MM.1S (cell line): ENCODE measurements around the gene BLM.

ENCODE experiments used
- DNase-seq: peaks from one replicate; pipeline ENCODE4 v3.0.0-alpha.2; 2015
- H2AFZ ChIP-seq: fragments of 300-600 bp; sonication (generic); 2 replicates; pipeline ENCODE4 v1.6.0; 2016; ENCODE audit warnings: antibody characterized with exemption, low read length
- H3F3A ChIP-seq: fragments of 300-600 bp; sonication (generic); 2 replicates; pipeline ENCODE4 v1.6.1; 2016; ENCODE audit warnings: mild to moderate bottlenecking, antibody characterized with exemption, low read length, moderate library complexity, mixed read lengths; ENCODE audit not compliant: insufficient read depth
- H3K27ac ChIP-seq: fragments of 300-600 bp; sonication (generic); 2 replicates; pipeline ENCODE4 v1.5.1; 2016; ENCODE audit warnings: mild to moderate bottlenecking, low read length
- H3K27me3 ChIP-seq: fragments of 300-600 bp; sonication (generic); replicated peaks from 2 replicates; pipeline ENCODE4 v1.6.0; 2016; ENCODE audit warnings: low read length; ENCODE audit not compliant: insufficient read depth
- H3K36me3 ChIP-seq: fragments of 300-600 bp; sonication (generic); replicated peaks from 2 replicates; pipeline ENCODE4 v1.6.1; 2016; ENCODE audit warnings: mild to moderate bottlenecking, low read length, mixed read lengths; ENCODE audit not compliant: insufficient read depth
- H3K4me1 ChIP-seq: fragments of 300-600 bp; sonication (generic); 2 replicates; pipeline ENCODE4 v1.6.1; 2016; ENCODE audit warnings: low read length, mixed read lengths
- H3K4me2 ChIP-seq: fragments of 300-600 bp; sonication (generic); 2 replicates; pipeline ENCODE4 v1.6.0; 2016; ENCODE audit warnings: low read depth, low read length
- H3K4me3 ChIP-seq: fragments of 300-600 bp; sonication (generic); 2 replicates; pipeline ENCODE4 v1.5.1; 2016; ENCODE audit warnings: low read length, mixed read lengths
- H3K79me2 ChIP-seq: fragments of 300-600 bp; sonication (generic); 2 replicates; pipeline ENCODE4 v1.6.1; 2016; ENCODE audit warnings: mixed run types, low read length, mixed read lengths
- H3K9ac ChIP-seq: fragments of 300-600 bp; sonication (generic); 2 replicates; pipeline ENCODE4 v1.6.1; 2016; ENCODE audit warnings: low read length, mixed read lengths
- H3K9me2 ChIP-seq: fragments of 300-600 bp; sonication (generic); replicated peaks from 2 replicates; pipeline ENCODE4 v1.6.1; 2016; ENCODE audit warnings: mild to moderate bottlenecking, low read length, mixed read lengths; ENCODE audit not compliant: insufficient read depth
- H3K9me3 ChIP-seq: fragments of 300-600 bp; sonication (generic); replicated peaks from 2 replicates; pipeline ENCODE4 v1.6.1; 2016; ENCODE audit warnings: mild to moderate bottlenecking, low read length, mixed read lengths; ENCODE audit not compliant: insufficient read depth
- H4K20me1 ChIP-seq: fragments of 300-600 bp; sonication (generic); 2 replicates; pipeline ENCODE4 v1.6.1; 2016; ENCODE audit warnings: mild to moderate bottlenecking, low read length, moderate library complexity, mixed read lengths; ENCODE audit not compliant: insufficient read depth
- EZH2 ChIP-seq: fragments of 300-600 bp; sonication (generic); optimal IDR thresholded peaks from 2 replicates; pipeline ENCODE3; 2017; ENCODE audit warnings: low read depth, mild to moderate bottlenecking, antibody characterized with exemption, low read length, mixed read lengths
- EZH2phosphoT487 ChIP-seq: fragments of 300-600 bp; sonication (generic); IDR thresholded peaks from 2 replicates; pipeline ENCODE4 v1.6.1; 2018; ENCODE audit warnings: antibody characterized with exemption, low read length
- TF ChIP-seq, protein P1 (sequence below): fragments of 300-600 bp; sonication (generic); IDR thresholded peaks from 2 replicates; pipeline ENCODE4 v1.5.1; 2016; ENCODE audit warnings: antibody characterized with exemption, low read length, mixed read lengths

Gene BLM

DNA sequence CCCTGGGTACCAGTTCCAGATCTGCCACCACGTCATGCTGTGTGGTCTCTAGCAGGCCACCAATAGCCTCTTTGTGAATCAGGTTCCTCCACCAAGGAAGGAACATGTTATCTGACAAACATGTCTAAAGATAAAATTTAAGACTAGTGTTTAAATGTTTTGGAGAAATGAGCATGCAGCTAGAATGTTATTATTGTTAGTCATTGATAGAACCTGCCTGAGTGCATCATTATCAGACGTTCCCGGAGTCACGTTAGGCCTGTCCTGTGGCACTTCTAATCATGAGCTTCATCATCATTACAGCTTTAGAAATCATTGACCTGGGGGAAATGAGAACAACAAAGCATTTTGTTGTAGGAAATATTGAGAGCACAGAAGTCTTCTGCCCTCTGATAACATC lies 92.4 kb downstream of the BLM start:
- Histone ChIP-seq H3K9me3 (no peaks in the 10 kb centered on the region), H3K4me2 (no peak overlapping the region), H3K36me3 (0 out of 2 replicates have a peak, but pooled peaks cover 7% of the 10 kb centered on the region)

DNA sequence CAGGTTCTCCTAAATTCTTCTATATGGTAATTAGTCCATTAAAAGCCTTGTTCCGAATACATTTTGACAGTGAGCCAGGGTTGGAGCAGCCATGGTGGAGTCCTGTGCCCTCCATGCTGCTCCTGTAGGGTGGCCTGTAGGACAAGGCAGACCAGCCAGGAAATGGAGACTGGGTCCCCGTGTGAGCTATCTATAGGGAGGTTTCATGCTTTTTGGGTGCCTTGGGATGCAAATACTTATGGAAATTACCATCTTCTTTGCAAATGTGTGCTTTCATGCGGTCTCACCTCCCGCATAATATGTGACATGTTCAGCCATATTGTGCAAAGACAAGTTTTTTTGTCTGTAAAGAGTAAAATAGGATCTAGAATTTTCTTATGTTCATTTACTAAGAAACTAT lies 93.2 kb downstream of the BLM start:
- no peaks in the 10 kb centered on the region for H3K27me3 ChIP-seq
- H3K36me3 ChIP-seq = peaks cover 7% of the 10 kb centered on the region; the same call in 1 of the 2 replicates
- TF ChIP-seq EZH2phosphoT487 = no peak
- TF ChIP-seq EZH2 = no peak
- TF ChIP-seq, protein P1, sequence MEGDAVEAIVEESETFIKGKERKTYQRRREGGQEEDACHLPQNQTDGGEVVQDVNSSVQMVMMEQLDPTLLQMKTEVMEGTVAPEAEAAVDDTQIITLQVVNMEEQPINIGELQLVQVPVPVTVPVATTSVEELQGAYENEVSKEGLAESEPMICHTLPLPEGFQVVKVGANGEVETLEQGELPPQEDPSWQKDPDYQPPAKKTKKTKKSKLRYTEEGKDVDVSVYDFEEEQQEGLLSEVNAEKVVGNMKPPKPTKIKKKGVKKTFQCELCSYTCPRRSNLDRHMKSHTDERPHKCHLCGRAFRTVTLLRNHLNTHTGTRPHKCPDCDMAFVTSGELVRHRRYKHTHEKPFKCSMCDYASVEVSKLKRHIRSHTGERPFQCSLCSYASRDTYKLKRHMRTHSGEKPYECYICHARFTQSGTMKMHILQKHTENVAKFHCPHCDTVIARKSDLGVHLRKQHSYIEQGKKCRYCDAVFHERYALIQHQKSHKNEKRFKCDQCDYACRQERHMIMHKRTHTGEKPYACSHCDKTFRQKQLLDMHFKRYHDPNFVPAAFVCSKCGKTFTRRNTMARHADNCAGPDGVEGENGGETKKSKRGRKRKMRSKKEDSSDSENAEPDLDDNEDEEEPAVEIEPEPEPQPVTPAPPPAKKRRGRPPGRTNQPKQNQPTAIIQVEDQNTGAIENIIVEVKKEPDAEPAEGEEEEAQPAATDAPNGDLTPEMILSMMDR = no peak
- no peak overlapping the region for H3K9ac ChIP-seq
- H3K79me2 ChIP-seq = no peaks in the 10 kb centered on the region
- no peaks in the 10 kb centered on the region for H3K9me2 ChIP-seq
- no peak overlapping the region for H3K4me2 ChIP-seq
- H3K9me3 ChIP-seq = no peaks in the 10 kb centered on the region
- no peak overlapping the region for H3K4me3 ChIP-seq
- H3F3A ChIP-seq = no peaks in the 10 kb centered on the region
- H4K20me1 ChIP-seq = no peaks in the 10 kb centered on the region
- H3K4me1 ChIP-seq = no peaks in the 10 kb centered on the region
- no peak for DNase-seq
- no peak overlapping the region for H2AFZ ChIP-seq
- H3K27ac ChIP-seq = no peak overlapping the region

More for the DNA sequence above, 92.4 kb downstream of the BLM start:
- Histone ChIP-seq H3F3A (no peaks in the 10 kb centered on the region), H3K27me3 (no peaks in the 10 kb centered on the region), H3K4me3 (no peak overlapping the region), H3K9me2 (no peaks in the 10 kb centered on the region), H3K4me1 (no peaks in the 10 kb centered on the region), H2AFZ (no peak overlapping the region), H3K79me2 (no peaks in the 10 kb centered on the region), H3K27ac (no peak overlapping the region), H3K9ac (no peak overlapping the region), H4K20me1 (no peaks in the 10 kb centered on the region)
- TF ChIP-seq, protein P1 = no peak
- DNase-seq = no peak

DNA sequence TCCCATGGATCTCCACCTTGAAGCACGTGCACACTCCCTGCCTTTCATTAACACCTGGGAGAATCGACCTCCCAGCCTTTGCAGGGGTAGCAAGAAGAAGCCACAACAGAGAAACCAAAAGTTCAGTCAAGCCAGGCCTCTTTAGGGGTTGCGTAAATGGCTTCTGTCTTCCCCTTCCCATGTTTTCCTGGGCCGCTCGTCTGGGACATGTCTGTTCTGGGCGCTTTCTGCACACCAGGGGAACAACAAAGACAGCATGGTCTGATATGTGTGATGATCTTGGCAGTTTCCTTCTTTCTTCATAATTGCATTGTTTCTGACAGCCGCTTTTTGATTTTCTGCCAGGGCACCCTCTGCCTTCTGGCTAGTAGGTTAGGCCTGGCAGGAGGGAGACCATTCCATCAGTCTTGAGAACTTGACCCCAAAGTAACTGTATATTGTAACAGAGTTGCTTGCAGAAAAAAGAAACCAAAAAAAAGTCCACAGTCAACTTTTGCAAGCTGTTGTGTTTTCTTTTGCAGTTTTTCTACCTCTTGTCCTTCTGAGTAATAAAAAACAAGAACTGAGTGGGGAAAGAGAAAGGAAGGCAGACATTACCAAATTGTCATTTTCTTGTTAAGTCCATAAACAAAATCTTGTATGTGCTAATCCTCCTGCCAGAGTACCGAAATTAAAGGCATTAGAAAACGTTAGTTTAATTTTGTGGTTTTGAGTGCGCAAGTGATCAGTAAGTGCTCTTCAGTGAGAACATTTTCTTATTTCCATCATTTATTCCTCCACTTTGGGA lies 95.2 kb downstream of the BLM start:
- DNase-seq = no peak
- H4K20me1 ChIP-seq = no peaks in the 10 kb centered on the region
- H3K9ac ChIP-seq = no peak overlapping the region
- no peak overlapping the region for H3K4me3 ChIP-seq
- H3K4me2 ChIP-seq = no peak overlapping the region
- no peaks in the 10 kb centered on the region for H3K79me2 ChIP-seq
- TF ChIP-seq, protein P1 = no peak
- TF ChIP-seq EZH2phosphoT487 = no peak
- peaks cover 7% of the 10 kb centered on the region; the same call in 1 of the 2 replicates for H3K36me3 ChIP-seq
- H3K9me2 ChIP-seq = no peaks in the 10 kb centered on the region
- H3F3A ChIP-seq = no peaks in the 10 kb centered on the region
- H3K27me3 ChIP-seq = no peaks in the 10 kb centered on the region
- no peak overlapping the region for H2AFZ ChIP-seq
- H3K27ac ChIP-seq = no peak overlapping the region
- H3K9me3 ChIP-seq = no peaks in the 10 kb centered on the region
- H3K4me1 ChIP-seq = no peaks in the 10 kb centered on the region
